Fibroblast of mammary gland (primary cell): ENCODE measurements around the gene ALDH1L2.
"Not testable (repeated sequence)": the region's sequence is repeated elsewhere in the genome, so short reads cannot be mapped to it uniquely, and the experiment has no call there.

Experiments
- DNase-seq: peaks from one replicate; pipeline ENCODE4 v3.0.0-alpha.2; 2010; ENCODE audit warnings: low read depth
- H3K4me3 ChIP-seq: 2 replicates; pipeline ENCODE4 v1.5.1; 2011; ENCODE audit warnings: low read depth, mild to moderate bottlenecking, low read length, moderate library complexity; ENCODE audit not compliant: control insufficient read depth
- CTCF ChIP-seq: conservative IDR thresholded peaks from 2 replicates; pipeline ENCODE4 v1.5.1; 2011; ENCODE audit warnings: low read depth, low read length, inconsistent platforms; ENCODE audit not compliant: control insufficient read depth, insufficient read depth

ALDH1L2 gene

DNA sequence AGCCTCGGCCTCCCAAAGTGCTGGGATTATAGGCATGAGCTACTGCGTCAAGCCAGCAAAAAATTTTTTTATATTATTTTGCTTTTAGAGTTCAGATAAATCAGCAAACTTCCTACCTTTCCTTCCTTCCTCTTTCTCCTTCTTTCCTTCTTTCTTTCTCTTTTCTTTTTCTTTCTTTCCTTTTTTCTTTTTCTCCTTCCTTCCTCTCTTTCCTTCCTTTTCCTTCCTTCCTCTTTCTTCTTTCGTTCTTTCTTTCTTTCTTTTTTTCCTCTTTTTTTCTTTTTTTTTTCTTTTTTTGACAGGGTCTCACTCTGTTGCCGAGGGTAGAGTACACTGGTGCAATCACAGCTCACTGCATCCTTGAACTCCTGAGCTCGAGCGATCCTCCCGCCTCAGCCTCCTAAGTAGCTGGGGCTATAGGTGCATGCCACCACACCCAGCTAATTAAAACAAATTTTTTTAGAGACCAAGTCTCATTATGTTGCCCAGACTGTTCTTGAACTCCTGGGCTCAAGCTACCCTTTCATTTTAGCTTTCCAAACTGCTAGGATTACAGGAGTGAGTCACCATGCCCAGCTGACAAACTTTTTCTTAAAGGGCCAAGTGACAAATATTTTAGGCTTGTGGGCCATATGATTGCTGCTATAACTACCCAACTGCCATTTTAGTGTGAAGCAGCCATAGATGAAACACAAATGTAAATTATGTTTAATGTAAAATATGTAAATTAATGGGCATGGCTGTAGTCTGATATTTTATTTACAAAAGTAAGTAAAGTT is 16.1 kb upstream of the ALDH1L2 start:
- TF ChIP-seq CTCF = no peak
- peak overlapping the region; percentile 16 for H3K4me3 ChIP-seq
- DNase-seq = peak; percentile 76

DNA sequence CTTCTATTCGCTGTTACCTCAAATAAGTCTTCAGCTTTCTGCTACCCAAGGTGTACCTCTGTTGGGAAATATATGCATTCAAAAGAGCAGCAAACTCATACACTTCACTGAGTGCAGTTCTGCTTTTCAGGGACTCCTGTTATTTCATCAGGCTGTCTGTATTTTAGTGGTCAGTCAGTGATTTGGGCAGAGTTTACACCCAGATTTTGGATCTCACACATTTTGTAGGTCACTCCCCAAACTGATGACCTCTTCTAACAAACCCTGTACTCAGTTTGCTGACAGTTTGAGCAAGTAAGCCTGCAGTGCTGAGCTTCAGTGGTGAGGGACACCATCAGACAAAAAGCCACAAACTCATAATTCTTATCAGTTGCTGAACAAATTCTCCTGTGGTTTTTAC is 15.1 kb upstream of the ALDH1L2 start:
- no peak overlapping the region for H3K4me3 ChIP-seq
- DNase-seq = no peak
- no peak for TF ChIP-seq CTCF

GRCh38 chr12:105095338-105095737 is 11.1 kb upstream of the ALDH1L2 start:
- not testable (repeated sequence) for DNase-seq, H3K4me3 ChIP-seq

- no peak overlapping the region for H3K4me3 ChIP-seq
- no peak for DNase-seq
- TF ChIP-seq CTCF = no peak
Measured at GRCh38 chr12:105092336-105092735, 8.1 kb upstream of the ALDH1L2 start.

DNA sequence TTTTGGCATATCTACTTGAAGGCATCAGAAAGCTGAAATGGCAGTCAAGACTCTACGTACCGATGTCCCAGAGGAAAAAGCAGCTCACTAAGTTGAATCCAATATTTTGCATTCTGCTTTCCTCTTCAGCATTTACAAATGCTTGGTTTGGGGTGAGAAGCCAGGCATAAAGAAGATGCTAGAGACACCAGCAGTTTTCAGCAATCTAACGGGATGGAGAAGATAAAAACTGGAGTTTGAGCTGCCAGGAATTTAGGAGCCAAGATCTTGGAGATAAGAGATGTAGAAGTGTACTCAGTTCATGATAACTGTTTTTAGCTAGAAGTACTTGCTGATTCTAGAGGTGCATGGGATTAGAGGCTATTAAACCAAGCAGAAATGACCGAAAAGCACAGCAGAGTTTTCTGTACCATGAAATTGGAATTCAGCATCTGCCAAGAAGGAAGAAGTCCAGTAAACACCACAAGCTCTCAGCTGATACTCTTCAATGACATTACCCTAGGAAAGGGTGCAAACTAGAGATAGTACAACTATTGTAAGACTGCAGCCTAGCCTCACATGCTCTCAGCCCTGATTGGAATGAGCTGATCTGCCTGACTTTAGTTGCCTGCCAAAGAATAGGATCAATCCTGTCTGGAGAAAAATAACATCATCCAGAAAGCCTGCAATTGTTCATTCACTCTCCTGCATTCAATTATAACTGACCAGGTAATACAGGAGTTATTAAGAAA is 7.4 kb upstream of the ALDH1L2 start:
- H3K4me3 ChIP-seq = no peak overlapping the region
- DNase-seq = no peak
- TF ChIP-seq CTCF = no peak

- DNase-seq = no peak
- no peak for TF ChIP-seq CTCF
- no peak overlapping the region for H3K4me3 ChIP-seq
Measured at GRCh38 chr12:105090361-105090760, 6.1 kb upstream of the ALDH1L2 start.

- no peak for TF ChIP-seq CTCF
- H3K4me3 ChIP-seq = no peak overlapping the region
- no peak for DNase-seq
Measured at GRCh38 chr12:105089817-105090216, 5.6 kb upstream of the ALDH1L2 start.
